Uterus (tissue), 2 donors: Measurements from ENCODE around the gene PLEKHM2.

Experiments
- CTCF ChIP-seq, 4 experiments: fragments of 200-600 bp in 2 of 4; fragments of 450-650 bp in 2 of 4; sonication (generic) in 2 of 4; IDR thresholded peaks; one replicate each; pipeline ENCODE4 v1.5.1; 2016 to 2019; ENCODE audit warnings: antibody characterized with exemption in 4 of 4, mild to moderate bottlenecking in 2 of 4, moderate library complexity in 1 of 4
- POLR2A ChIP-seq, 2 donors: fragments of 450-650 bp; IDR thresholded peaks; one replicate each; pipeline ENCODE4 v1.6.1; 2016; ENCODE audit warnings: antibody characterized with exemption in 2 of 2, mild to moderate bottlenecking in 1 of 2, moderate library complexity in 1 of 2

DNA sequence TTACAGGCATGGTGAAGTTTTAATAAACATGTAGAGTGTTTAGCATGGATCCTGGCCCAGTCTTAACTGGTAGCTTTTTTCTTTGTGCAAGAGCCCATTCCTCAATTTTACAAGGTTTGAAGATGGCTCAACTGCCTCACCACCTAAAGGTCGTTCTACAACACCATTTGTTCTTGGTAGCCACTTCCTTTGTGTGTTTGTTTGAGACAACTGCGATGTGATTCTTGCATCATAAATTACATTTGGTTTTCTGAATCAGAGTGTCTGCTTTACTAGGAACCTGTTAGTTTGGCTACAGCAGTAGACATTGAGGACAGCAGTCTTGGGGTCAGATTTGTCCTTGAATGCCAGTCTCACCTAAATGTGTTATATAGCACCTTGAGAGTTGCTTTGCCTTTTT, 3.3 kb downstream of the PLEKHM2 start:
- TF ChIP-seq POLR2A (IDR thresholded peaks at IDR 0.05) = no peak
- no peak for TF ChIP-seq CTCF (IDR thresholded peaks at IDR 0.05)
